A673 (cell line): ENCODE measurements around the gene SLC29A2.

Source experiments
- EZH2 ChIP-seq: fragments of 200-600 bp; sonication (generic); IDR thresholded peaks from 2 replicates; pipeline ENCODE4 v1.6.1; 2017; ENCODE audit warnings: borderline replicate concordance, low read depth, mild to moderate bottlenecking, mixed read lengths, antibody characterized with exemption, low read length; ENCODE audit not compliant: poor library complexity, severe bottlenecking
- TF ChIP-seq, protein P1 (sequence below): fragments of 300-800, 200-600 bp; sonication (generic); conservative IDR thresholded peaks from 2 replicates; pipeline ENCODE4 v1.5.1; 2017; ENCODE audit warnings: low read depth, mild to moderate bottlenecking, antibody characterized with exemption, low read length, moderate library complexity, mixed read lengths

DNA sequence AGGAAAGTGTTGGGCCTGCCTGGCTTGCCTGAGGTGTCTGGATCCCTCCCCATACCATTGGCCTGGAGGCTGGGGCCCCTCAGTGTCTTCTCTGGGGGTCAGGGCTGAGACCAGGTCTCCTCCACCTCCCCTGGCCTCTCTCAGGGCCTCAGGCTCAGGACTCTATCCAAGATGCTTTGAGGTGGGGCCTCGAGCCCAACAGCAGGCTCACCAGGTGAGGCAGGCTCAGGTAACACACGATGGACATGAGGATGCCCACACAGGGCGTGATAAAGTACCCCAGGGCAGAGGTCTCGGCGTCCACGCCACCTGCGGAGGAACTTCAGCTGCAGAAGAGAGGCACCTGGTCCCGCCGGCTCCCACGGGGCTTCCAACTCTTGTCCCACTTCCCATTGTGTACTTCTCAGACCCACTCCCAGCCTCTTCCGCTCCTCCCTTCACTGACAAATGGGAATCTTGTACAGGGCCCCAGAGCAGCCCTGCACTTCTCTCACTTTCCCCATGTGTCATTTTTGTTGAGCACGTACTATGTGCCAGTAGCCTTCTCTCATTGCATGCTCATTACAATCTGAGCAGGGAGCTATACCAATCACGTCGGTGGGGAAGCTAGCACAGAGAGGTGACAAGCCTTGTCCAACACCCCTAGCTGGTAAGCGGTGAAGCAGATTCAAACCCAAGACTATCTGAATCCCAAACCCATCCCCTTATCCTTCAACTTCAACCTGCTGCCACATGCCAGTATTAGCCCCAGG lies 3.8 kb downstream of the SLC29A2 start:
- TF ChIP-seq, protein P1, sequence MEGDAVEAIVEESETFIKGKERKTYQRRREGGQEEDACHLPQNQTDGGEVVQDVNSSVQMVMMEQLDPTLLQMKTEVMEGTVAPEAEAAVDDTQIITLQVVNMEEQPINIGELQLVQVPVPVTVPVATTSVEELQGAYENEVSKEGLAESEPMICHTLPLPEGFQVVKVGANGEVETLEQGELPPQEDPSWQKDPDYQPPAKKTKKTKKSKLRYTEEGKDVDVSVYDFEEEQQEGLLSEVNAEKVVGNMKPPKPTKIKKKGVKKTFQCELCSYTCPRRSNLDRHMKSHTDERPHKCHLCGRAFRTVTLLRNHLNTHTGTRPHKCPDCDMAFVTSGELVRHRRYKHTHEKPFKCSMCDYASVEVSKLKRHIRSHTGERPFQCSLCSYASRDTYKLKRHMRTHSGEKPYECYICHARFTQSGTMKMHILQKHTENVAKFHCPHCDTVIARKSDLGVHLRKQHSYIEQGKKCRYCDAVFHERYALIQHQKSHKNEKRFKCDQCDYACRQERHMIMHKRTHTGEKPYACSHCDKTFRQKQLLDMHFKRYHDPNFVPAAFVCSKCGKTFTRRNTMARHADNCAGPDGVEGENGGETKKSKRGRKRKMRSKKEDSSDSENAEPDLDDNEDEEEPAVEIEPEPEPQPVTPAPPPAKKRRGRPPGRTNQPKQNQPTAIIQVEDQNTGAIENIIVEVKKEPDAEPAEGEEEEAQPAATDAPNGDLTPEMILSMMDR = no peak
- no peak for TF ChIP-seq EZH2
